Retinal pigment epithelial cell (primary cell): ENCODE measurements around the gene SLC47A2.

Experiments
- DNase-seq: peaks from one replicate; pipeline ENCODE4 v3.0.0-alpha.2; 2010; ENCODE audit warnings: low read depth
- H3K4me3 ChIP-seq: 2 replicates; pipeline ENCODE4 v1.5.1; 2011; ENCODE audit warnings: mild to moderate bottlenecking, low read length, control low read depth, moderate library complexity
- TF ChIP-seq, protein P1 (sequence below): conservative IDR thresholded peaks from 2 replicates; pipeline ENCODE4 v1.5.1; 2011; ENCODE audit warnings: low read depth, low read length, control low read depth, inconsistent platforms

Gene SLC47A2

DNA sequence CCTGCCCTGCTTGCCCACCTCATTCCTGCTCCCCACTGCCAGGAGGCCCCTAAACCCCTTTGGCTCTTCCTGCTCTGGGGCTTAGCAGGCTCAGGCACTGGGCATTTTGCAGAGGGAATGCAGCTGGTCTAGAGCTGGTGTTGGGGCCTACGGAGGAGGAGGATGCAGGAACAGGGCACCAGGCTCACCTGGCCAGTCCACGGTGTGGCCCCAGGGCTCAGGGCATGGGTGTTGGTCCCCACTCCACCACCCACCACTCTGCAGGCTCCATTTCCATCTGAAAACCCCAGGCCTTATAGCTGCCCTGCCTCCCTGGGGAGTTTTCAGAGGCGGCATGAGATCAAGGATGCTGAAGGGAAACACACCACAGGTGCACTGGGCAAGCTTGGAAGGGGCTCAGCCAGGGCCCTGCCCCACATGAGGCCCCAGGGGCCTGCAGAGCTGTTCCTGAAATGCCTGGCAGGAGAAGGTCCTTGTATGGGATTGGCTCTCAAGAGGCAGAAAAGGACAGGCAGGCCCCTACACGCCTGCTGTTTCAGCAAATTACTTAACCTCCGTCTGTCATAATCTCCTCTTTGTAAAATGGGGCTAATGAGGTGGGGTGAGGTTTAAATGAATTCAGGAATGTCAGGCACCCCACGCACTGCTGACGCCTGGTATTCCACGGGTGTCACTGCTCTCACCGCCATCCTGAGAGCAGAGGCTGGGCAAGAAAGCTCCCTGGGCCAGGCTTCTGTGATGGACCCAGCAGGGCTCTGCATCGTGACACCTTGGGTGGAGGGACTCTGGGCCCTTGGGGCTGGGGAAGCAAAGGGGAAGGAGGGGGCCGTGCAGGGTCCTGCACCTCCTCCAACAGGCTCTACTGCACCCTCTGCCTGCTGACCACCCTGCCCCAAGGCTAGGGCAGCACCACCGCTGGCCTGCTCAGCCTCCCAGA, 9.3 kb downstream of the SLC47A2 start:
- no peak overlapping the region for H3K4me3 ChIP-seq
- TF ChIP-seq, protein P1, sequence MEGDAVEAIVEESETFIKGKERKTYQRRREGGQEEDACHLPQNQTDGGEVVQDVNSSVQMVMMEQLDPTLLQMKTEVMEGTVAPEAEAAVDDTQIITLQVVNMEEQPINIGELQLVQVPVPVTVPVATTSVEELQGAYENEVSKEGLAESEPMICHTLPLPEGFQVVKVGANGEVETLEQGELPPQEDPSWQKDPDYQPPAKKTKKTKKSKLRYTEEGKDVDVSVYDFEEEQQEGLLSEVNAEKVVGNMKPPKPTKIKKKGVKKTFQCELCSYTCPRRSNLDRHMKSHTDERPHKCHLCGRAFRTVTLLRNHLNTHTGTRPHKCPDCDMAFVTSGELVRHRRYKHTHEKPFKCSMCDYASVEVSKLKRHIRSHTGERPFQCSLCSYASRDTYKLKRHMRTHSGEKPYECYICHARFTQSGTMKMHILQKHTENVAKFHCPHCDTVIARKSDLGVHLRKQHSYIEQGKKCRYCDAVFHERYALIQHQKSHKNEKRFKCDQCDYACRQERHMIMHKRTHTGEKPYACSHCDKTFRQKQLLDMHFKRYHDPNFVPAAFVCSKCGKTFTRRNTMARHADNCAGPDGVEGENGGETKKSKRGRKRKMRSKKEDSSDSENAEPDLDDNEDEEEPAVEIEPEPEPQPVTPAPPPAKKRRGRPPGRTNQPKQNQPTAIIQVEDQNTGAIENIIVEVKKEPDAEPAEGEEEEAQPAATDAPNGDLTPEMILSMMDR, result no peak
- no peak for DNase-seq

DNA sequence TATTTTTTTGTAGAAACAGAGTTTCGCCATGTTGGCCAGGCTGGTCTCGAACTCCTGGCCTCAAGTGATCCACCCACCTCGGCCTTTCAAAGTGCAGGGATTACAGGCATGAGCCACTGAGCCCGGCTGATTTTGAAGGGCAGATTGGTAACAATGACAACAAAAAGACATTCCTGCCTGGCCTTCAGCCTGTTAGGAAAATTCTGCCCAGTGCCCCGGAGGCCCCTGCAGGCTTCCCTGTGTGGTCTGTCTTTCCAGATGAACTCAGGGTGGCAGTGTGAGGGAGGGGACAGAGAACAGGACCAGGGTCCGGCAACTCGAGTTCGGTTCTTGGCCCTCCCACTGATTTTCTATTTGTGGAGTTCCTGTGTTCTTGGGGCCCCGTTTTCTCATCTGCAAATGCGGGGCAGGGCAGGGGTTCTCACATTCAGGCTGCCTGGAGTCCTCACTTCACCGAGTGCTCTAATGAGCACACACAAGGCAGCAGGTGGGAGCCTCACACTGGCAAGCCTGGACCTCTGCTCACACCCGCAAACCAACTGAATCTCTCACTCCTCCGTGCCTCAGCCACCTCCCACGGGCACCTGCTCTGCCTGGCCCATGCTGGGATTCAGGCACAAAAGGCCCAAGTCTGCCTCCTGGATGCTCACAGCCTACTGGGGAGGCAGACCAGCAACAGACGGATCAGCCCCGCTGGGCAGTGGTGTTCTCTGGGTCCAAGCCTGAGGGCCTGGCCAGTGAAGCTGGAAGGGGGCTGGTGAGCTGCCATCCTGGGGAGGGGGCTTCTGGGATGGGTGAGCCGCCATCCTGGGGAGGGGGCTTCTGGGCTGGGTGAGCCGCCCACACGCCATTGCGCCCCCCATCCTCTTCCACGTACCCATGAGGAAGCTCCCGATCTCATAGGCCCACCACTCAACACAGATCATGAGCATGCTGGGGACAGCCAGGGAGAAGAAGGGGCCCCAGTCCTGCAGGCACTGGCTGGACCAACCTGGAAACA, 10.3 kb downstream of the SLC47A2 start:
- H3K4me3 ChIP-seq, result no peak overlapping the region
- no peak for DNase-seq
- TF ChIP-seq, protein P1, result no peak

DNA sequence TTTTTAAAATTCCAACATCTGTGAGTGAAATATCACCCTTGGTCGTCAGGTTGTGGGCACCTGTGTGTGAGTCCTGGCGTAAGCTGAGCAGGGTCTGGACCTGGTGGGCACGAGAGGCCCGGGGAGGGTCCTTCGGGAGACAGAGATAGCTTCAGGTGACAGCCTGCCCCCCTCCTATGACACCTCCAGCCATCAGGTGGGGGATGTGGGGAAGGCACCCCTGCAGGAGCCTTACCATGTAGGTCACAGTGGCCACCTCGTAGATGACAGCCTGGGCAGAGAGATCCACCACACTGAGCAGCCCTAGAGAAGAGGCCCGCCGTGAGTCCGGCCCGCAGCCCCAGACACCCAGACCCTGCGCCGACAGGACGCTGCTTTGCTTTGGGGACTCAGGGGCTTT, 11.2 kb downstream of the SLC47A2 start:
- TF ChIP-seq, protein P1, result no peak
- no peak for DNase-seq
- H3K4me3 ChIP-seq, result no peak overlapping the region

DNA sequence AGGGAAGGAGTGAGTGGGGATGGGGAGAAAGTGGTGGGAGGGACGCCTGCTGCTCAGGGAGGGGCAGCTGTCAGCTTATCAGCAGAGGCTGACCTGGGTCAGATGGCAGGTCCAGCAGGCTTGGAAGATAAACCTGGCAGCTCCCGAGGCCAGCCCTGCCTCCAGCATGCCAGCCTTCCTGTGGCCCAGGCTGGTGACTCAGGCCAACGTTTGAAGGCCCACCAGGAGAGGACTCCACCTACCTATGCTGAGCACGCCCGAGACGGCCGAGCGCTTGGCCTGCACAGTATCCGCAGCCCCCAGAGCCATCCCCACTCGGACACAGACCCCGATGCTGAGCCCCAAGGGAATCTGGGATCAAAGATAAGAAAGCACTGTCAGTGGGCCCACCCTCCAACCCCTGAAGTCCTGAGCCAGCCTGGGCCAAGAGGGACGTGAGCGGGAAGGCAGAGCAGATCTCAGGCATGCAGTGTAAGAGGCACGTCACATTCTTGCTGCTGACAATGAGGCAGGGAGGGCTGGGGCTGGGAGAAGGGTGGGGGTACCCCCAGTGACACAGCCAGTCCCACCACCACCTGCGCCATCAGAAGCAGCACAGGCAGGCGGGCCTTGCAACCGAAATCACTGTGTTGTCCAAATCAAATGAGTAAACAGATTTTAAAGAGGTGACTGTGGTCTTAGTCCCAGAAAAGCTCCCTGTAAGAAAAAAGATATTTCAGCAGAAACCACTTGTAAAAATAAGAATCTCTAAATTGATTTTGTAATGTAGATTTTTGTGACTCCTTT, 12.4 kb downstream of the SLC47A2 start:
- TF ChIP-seq, protein P1, result no peak
- no peak overlapping the region for H3K4me3 ChIP-seq

DNA sequence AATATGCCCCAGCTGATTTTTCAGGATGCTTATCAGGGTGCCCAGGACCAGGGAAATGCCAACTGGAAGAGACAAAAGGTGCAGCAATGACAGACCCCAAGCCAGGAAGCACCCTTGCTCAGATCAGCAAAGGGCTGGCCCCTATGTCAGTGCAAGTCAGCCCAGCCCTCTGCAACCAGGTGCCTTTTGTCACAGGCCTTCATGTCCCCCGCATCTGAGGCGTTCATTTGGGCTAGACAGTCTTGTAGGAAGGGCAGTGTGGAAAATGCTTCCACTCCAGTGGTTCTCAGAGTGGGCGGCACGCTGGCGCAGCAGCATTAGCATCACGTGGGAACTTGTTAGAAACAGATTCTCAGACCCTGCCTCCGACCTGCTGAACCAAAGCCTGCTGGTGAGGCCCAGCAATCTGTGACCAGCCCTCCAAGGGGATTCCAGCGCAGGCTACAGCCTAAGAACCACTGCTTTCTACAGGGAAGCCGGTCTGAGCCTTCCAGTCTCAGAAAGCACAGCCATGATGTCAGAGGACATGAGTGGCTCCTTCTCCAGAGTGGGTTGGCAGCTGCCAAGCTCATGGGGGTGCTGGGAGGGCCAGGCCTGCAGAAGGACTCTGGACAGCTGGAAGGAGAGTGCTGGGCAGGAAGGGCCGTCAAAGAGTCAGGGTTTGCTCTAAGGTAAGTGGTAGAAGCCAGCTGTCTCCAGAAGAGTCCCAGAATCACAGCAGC, 13.1 kb downstream of the SLC47A2 start:
- no peak overlapping the region for H3K4me3 ChIP-seq
- DNase-seq, result no peak
- TF ChIP-seq, protein P1, result no peak

More for the DNA sequence above, 12.4 kb downstream of the SLC47A2 start:
- DNase-seq, result no peak

DNA sequence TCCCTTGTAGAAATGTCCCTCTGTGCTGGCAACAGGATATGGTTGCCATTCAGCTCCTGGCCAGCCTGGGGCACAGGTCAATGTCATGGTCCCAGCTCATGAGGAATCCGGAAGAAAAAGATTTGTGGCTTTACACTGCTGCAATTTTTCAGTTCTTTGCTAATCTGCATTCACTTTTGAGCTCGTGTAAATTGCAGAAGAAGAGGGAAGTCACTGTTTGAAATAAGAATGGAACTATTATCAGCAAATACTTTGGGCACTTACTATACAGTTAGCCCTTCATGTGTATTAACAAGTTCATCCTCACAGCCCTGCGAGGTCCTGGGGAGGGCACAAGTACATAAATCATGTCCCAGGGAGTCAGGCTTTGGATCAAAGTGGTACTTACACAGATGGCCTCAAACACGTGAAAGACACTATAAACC, 14.2 kb downstream of the SLC47A2 start:
- no peak for DNase-seq
- no peak overlapping the region for H3K4me3 ChIP-seq
- TF ChIP-seq, protein P1, result no peak
